ENCODE measurements around the gene ADGRE3.

DNA sequence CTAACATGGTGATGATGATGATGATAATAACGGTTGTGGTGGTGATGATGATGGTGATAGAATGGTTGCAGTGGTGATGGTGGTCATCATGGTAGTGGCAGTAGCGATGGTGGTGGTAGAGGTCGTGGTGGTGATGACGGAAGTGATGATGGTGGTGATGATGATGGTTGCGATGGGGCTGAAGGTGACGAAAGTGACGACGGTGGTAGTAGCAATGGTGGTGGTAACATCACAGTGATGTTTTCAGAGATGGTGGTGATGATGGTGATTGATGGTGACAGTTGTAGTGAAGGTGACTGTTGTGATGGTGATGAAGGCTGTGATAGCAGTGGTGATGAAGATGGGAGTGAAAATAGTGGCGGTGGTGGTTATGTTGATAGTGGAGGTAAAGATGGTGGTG, 3.6 kb upstream of the ADGRE3 start:
- TF ChIP-seq E2F5 (CRISPR knock-in tag; IDR thresholded peaks at IDR 0.05) (no peak), MYBL2 (CRISPR knock-in tag; IDR thresholded peaks at IDR 0.05) (no peak), MAX (CRISPR knock-in tag; IDR thresholded peaks at IDR 0.05) (no peak), GABPB1 (CRISPR knock-in tag; IDR thresholded peaks at IDR 0.05) (no peak), TP53 (CRISPR knock-in tag; IDR thresholded peaks at IDR 0.05) (no peak), PRDM15 (CRISPR knock-in tag; IDR thresholded peaks at IDR 0.05) (no peak), ZNF138 (CRISPR knock-in tag; conservative IDR thresholded peaks at IDR 0.05) (no peak), NR2C2 (CRISPR knock-in tag; IDR thresholded peaks at IDR 0.05) (no peak), TEAD4 (CRISPR knock-in tag; IDR thresholded peaks at IDR 0.05) (no peak)
- TF ChIP-seq, protein P1, sequence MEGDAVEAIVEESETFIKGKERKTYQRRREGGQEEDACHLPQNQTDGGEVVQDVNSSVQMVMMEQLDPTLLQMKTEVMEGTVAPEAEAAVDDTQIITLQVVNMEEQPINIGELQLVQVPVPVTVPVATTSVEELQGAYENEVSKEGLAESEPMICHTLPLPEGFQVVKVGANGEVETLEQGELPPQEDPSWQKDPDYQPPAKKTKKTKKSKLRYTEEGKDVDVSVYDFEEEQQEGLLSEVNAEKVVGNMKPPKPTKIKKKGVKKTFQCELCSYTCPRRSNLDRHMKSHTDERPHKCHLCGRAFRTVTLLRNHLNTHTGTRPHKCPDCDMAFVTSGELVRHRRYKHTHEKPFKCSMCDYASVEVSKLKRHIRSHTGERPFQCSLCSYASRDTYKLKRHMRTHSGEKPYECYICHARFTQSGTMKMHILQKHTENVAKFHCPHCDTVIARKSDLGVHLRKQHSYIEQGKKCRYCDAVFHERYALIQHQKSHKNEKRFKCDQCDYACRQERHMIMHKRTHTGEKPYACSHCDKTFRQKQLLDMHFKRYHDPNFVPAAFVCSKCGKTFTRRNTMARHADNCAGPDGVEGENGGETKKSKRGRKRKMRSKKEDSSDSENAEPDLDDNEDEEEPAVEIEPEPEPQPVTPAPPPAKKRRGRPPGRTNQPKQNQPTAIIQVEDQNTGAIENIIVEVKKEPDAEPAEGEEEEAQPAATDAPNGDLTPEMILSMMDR (IDR thresholded peaks at IDR 0.05), result no peak
- TF ChIP-seq, protein P2, sequence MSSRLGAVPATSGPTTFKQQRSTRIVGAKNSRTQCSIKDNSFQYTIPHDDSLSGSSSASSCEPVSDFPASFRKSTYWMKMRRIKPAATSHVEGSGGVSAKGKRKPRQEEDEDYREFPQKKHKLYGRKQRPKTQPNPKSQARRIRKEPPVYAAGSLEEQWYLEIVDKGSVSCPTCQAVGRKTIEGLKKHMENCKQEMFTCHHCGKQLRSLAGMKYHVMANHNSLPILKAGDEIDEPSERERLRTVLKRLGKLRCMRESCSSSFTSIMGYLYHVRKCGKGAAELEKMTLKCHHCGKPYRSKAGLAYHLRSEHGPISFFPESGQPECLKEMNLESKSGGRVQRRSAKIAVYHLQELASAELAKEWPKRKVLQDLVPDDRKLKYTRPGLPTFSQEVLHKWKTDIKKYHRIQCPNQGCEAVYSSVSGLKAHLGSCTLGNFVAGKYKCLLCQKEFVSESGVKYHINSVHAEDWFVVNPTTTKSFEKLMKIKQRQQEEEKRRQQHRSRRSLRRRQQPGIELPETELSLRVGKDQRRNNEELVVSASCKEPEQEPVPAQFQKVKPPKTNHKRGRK (CRISPR knock-in tag; IDR thresholded peaks at IDR 0.05; ENCODE audit: borderline replicate concordance), result no peak
- TF ChIP-seq, protein P3, sequence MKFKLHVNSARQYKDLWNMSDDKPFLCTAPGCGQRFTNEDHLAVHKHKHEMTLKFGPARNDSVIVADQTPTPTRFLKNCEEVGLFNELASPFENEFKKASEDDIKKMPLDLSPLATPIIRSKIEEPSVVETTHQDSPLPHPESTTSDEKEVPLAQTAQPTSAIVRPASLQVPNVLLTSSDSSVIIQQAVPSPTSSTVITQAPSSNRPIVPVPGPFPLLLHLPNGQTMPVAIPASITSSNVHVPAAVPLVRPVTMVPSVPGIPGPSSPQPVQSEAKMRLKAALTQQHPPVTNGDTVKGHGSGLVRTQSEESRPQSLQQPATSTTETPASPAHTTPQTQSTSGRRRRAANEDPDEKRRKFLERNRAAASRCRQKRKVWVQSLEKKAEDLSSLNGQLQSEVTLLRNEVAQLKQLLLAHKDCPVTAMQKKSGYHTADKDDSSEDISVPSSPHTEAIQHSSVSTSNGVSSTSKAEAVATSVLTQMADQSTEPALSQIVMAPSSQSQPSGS (CRISPR knock-in tag; IDR thresholded peaks at IDR 0.05; ENCODE audit: borderline replicate concordance, low read depth), result no peak
- TF ChIP-seq, protein P4, sequence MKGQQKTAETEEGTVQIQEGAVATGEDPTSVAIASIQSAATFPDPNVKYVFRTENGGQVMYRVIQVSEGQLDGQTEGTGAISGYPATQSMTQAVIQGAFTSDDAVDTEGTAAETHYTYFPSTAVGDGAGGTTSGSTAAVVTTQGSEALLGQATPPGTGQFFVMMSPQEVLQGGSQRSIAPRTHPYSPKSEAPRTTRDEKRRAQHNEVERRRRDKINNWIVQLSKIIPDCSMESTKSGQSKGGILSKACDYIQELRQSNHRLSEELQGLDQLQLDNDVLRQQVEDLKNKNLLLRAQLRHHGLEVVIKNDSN (CRISPR knock-in tag; IDR thresholded peaks at IDR 0.05), result no peak
